K562 (cell line): ENCODE measurements around the gene PRRC2A. TPM values are rescaled to one million over a fixed set of nuclear protein-coding genes. Genes with fewer than 3 reads are reported as not detected.

ENCODE experiments used
- BACH1 ChIP-seq: fragments of 200-800 bp; sonication (Bioruptor generic); IDR thresholded peaks from 2 replicates; pipeline ENCODE4 v1.6.1; 2016; ENCODE audit warnings: missing genetic modification characterization, missing compliant biosample characterization
- EP400 ChIP-seq: fragments of 450-650 bp; IDR thresholded peaks from 2 replicates; pipeline ENCODE4 v1.6.1; 2017; ENCODE audit warnings: antibody characterized with exemption, mild to moderate bottlenecking, moderate library complexity
- FOXA1 ChIP-seq: fragments of 450-650 bp; IDR thresholded peaks from 2 replicates; pipeline ENCODE4 v1.6.1; 2016; ENCODE audit warnings: mild to moderate bottlenecking, borderline replicate concordance
- GABPB1 ChIP-seq: sonication (generic); formaldehyde crosslinking; IDR thresholded peaks from 2 replicates; pipeline ENCODE4 v1.8.0; 2022; ENCODE audit warnings: mild to moderate bottlenecking, missing genetic modification reagents
- HBP1 ChIP-seq: fragments of 450-650 bp; formaldehyde crosslinking; IDR thresholded peaks from 2 replicates; pipeline ENCODE4 v1.4.0; 2022; ENCODE audit warnings: missing genetic modification characterization
- L3MBTL2 ChIP-seq: fragments of 450-650 bp; IDR thresholded peaks from 2 replicates; pipeline ENCODE4 v1.6.1; 2016; ENCODE audit warnings: mild to moderate bottlenecking, moderate library complexity
- MEF2A ChIP-seq: IDR thresholded peaks from 2 replicates; pipeline ENCODE4 v1.6.1; 2011; ENCODE audit warnings: low read depth, mild to moderate bottlenecking, low read length, moderate library complexity; ENCODE audit not compliant: control insufficient read depth
- NEUROD1 ChIP-seq: fragments of 150-350 bp; IDR thresholded peaks from 2 replicates; pipeline ENCODE4 v1.6.1; 2014; ENCODE audit warnings: borderline replicate concordance, low read length, low read depth; ENCODE audit not compliant: partially characterized antibody
- POLR2H ChIP-seq: IDR thresholded peaks from 2 replicates; pipeline ENCODE4 v1.6.1; 2016; ENCODE audit warnings: missing genetic modification characterization, low read depth, mild to moderate bottlenecking, control low read depth, missing compliant biosample characterization, moderate library complexity
- RNF2 ChIP-seq: sonication (generic); IDR thresholded peaks from 2 replicates; pipeline ENCODE4 v1.6.1; 2016
- SAFB2 ChIP-seq: fragments of 200-400 bp; formaldehyde crosslinking; IDR thresholded peaks from 2 replicates; pipeline ENCODE4 v1.6.1; 2018; ENCODE audit warnings: borderline replicate concordance, low read length, low read depth, moderate library complexity; ENCODE audit not compliant: severe bottlenecking
- SMARCB1 ChIP-seq: IDR thresholded peaks from 2 replicates; pipeline ENCODE4 v1.6.1; 2011; ENCODE audit warnings: improper control_type of control experiment, low read depth; ENCODE audit not compliant: insufficient read length
- SNRNP70 ChIP-seq: fragments of 200-400 bp; formaldehyde crosslinking; optimal IDR thresholded peaks from 2 replicates; pipeline ENCODE3; 2017; ENCODE audit warnings: low read depth, low read length
- TBP ChIP-seq: optimal IDR thresholded peaks from 2 replicates; pipeline ENCODE3; 2011; ENCODE audit warnings: low read depth, low read length, improper control_type of control experiment
- THAP12 ChIP-seq: fragments of 250-450 bp; sonication (Bioruptor Pico); IDR thresholded peaks from 2 replicates; pipeline ENCODE4 v1.9.0; 2021; ENCODE audit warnings: mild to moderate bottlenecking, inconsistent platforms
- ZNF695 ChIP-seq: fragments of 450-650 bp; formaldehyde crosslinking; IDR thresholded peaks from 2 replicates; pipeline ENCODE4 v1.4.0; 2020; ENCODE audit warnings: mild to moderate bottlenecking, moderate library complexity
- ZNF740 ChIP-seq, 3 experiments: fragments of 200-800 bp in 1 of 3; sonication (Bioruptor generic) in 1 of 3; sonication (generic) in 1 of 3; formaldehyde crosslinking in 1 of 3; IDR thresholded peaks; 2 replicates each; pipeline versions ENCODE4 v1.6.1 to v1.8.0; 2016 to 2022; ENCODE audit warnings: mild to moderate bottlenecking in 2 of 3, missing compliant biosample characterization in 2 of 3, missing genetic modification characterization in 2 of 3, missing genetic modification reagents in 1 of 3
- polyA plus RNA-seq, 8 experiments: library from polyadenylated mRNA; depleted of rRNA in 4 of 8; stranded (reverse) in 5 of 8; unstranded in 3 of 8; fragments of >200 nt; fragmentation: Nextera tagmentation in 2 of 8; fragmentation: Illumina TruSeq in 1 of 8; extraction: Ambion mirVana in 2 of 8; extraction: Trizol in 1 of 8; gene quantifications; 2 replicates each; pipeline versions ENCODE4 v1.2.1 to v1.2.3, GENCODE V29; 2011 to 2014; ENCODE audit warnings: inconsistent platforms in 1 of 8, missing spikeins in 1 of 8
- total RNA-seq, 7 experiments: library from RNA; depleted of rRNA in 6 of 7; stranded (reverse); fragments of >200 nt in 6 of 7; fragmentation: Illumina TruSeq in 2 of 7; extraction: Trizol in 2 of 7; gene quantifications; 2 replicates each; pipeline versions ENCODE4 v1.2.1 to v1.2.3, GENCODE V29; 2011 to 2021; ENCODE audit warnings: low replicate concordance in 1 of 7

Gene PRRC2A
- total and polyA plus RNA-seq, 9 of the 15 experiments (the other 6 are each of a cell fraction or from before 2014, with no cell fraction given), result 1.0 to 332 (median 63.0) TPM

- no peak for TF ChIP-seq NEUROD1
- TF ChIP-seq BACH1 (tag), result no peak
- no peak for TF ChIP-seq FOXA1
- TF ChIP-seq ZNF740 (CRISPR knock-in tag; IDR thresholded peaks at IDR 0.05), result no peak
- no peak for TF ChIP-seq ZNF740 (tag; IDR thresholded peaks at IDR 0.05)
- peak; percentile 87 for TF ChIP-seq EP400
- TF ChIP-seq RNF2, result peak; percentile 69
- TF ChIP-seq SMARCB1, result no peak
- TF ChIP-seq GABPB1, result no peak
- TF ChIP-seq HBP1 (CRISPR knock-in tag), result peak; percentile 97
- 0 out of 2 replicates have a peak, but pooled peaks have one; percentile 69 for TF ChIP-seq ZNF695 (CRISPR knock-in tag)
- TF ChIP-seq MEF2A, result no peak
- TF ChIP-seq TBP, result peak; percentile 93
- TF ChIP-seq SAFB2, result no peak
- no peak for TF ChIP-seq SNRNP70
- peak; percentile 96 for TF ChIP-seq POLR2H
- peak; percentile 96 for TF ChIP-seq THAP12 (CRISPR knock-in tag)
- TF ChIP-seq L3MBTL2, result peak; percentile 99
Observed at GRCh38 chr6:31619805-31620585, 520 bp upstream of the PRRC2A start (continued).
